SK-N-SH treated with all-trans-retinoic acid at 6 μM for 48 hours (cell line): ENCODE measurements around the gene TOM1.

Experiments used
- ARNTL ChIP-seq: fragments of 450-650 bp; formaldehyde crosslinking; IDR thresholded peaks from 2 replicates; pipeline ENCODE4 v1.5.0; 2020; ENCODE audit warnings: low read depth, mild to moderate bottlenecking, moderate library complexity, borderline replicate concordance
- CSRNP3 ChIP-seq: fragments of 250-450 bp; sonication (Bioruptor Pico); IDR thresholded peaks from 2 replicates; pipeline ENCODE4 v1.5.1; 2021; ENCODE audit warnings: mild to moderate bottlenecking, moderate library complexity
- OSR1 ChIP-seq: fragments of 250-450 bp; sonication (Bioruptor Pico); IDR thresholded peaks from 2 replicates; pipeline ENCODE4 v1.8.0; 2022; ENCODE audit warnings: moderate library complexity, mild to moderate bottlenecking, inconsistent platforms
- PPARA ChIP-seq: fragments of 250-450 bp; sonication (Bioruptor Pico); IDR thresholded peaks from 2 replicates; pipeline ENCODE4 v1.5.0; 2020; ENCODE audit warnings: mild to moderate bottlenecking, borderline replicate concordance
- TCF4 ChIP-seq: fragments of 250-450 bp; sonication (Bioruptor Pico); IDR thresholded peaks from 2 replicates; pipeline ENCODE4 v1.8.0; 2021; ENCODE audit warnings: mild to moderate bottlenecking, moderate library complexity, borderline replicate concordance
- ZC3H10 ChIP-seq: fragments of 250-450 bp; sonication (Bioruptor Pico); IDR thresholded peaks from 2 replicates; pipeline ENCODE4 v1.5.1; 2021; ENCODE audit warnings: mild to moderate bottlenecking, moderate library complexity
- ZFP3 ChIP-seq: fragments of 250-450 bp; sonication (Bioruptor Pico); IDR thresholded peaks from 2 replicates; pipeline ENCODE4 v1.5.0; 2020; ENCODE audit warnings: mild to moderate bottlenecking, moderate library complexity
- ZFP30 ChIP-seq: fragments of 450-650 bp; formaldehyde crosslinking; IDR thresholded peaks from 2 replicates; pipeline ENCODE4 v1.5.0; 2022; ENCODE audit warnings: mild to moderate bottlenecking, moderate library complexity
- ZNF70 ChIP-seq: fragments of 450-650 bp; formaldehyde crosslinking; IDR thresholded peaks from 2 replicates; pipeline ENCODE4 v1.5.0; 2020; ENCODE audit warnings: mild to moderate bottlenecking, moderate library complexity
- TF ChIP-seq, protein P1 (sequence below): fragments of 250-450 bp; sonication (Bioruptor Pico); IDR thresholded peaks from 2 replicates; pipeline ENCODE4 v1.8.0; 2020; ENCODE audit warnings: mild to moderate bottlenecking, moderate library complexity, borderline replicate concordance

- TF ChIP-seq OSR1 (CRISPR knock-in tag) (no peak), TCF4 (CRISPR knock-in tag) (no peak), PPARA (CRISPR knock-in tag) (no peak), CSRNP3 (CRISPR knock-in tag) (no peak), ZFP3 (no peak), ZC3H10 (CRISPR knock-in tag) (no peak), ARNTL (CRISPR knock-in tag) (no peak), ZFP30 (no peak), ZNF70 (no peak)
- TF ChIP-seq, protein P1, sequence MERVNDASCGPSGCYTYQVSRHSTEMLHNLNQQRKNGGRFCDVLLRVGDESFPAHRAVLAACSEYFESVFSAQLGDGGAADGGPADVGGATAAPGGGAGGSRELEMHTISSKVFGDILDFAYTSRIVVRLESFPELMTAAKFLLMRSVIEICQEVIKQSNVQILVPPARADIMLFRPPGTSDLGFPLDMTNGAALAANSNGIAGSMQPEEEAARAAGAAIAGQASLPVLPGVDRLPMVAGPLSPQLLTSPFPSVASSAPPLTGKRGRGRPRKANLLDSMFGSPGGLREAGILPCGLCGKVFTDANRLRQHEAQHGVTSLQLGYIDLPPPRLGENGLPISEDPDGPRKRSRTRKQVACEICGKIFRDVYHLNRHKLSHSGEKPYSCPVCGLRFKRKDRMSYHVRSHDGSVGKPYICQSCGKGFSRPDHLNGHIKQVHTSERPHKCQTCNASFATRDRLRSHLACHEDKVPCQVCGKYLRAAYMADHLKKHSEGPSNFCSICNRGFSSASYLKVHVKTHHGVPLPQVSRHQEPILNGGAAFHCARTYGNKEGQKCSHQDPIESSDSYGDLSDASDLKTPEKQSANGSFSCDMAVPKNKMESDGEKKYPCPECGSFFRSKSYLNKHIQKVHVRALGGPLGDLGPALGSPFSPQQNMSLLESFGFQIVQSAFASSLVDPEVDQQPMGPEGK: no peak
Measured at GRCh38 chr22:35341090-35341874, 41.6 kb downstream of the TOM1 start.
